Muscle of back (tissue), 11 donors: ENCODE data around the gene CEP104. TPM values are rescaled to one million over a fixed set of nuclear protein-coding genes. Genes with fewer than 3 reads are reported as not detected.

Source experiments
- DNase-seq, 3 donors: peaks; one replicate each; pipeline versions ENCODE4 v3.0.0 to v3.0.0-alpha.2; 2013
- polyA plus RNA-seq, 10 donors: library from polyadenylated mRNA; unstranded; fragments of 120-200 nt; gene quantifications; one replicate each; pipeline ENCODE4 v1.2.1, GENCODE V29; 2013; ENCODE audit not compliant: insufficient read length in 10 of 10

Gene CEP104
- polyA plus RNA-seq, 10 donors = 14.4 to 26.8 (median 21.0) TPM

DNA sequence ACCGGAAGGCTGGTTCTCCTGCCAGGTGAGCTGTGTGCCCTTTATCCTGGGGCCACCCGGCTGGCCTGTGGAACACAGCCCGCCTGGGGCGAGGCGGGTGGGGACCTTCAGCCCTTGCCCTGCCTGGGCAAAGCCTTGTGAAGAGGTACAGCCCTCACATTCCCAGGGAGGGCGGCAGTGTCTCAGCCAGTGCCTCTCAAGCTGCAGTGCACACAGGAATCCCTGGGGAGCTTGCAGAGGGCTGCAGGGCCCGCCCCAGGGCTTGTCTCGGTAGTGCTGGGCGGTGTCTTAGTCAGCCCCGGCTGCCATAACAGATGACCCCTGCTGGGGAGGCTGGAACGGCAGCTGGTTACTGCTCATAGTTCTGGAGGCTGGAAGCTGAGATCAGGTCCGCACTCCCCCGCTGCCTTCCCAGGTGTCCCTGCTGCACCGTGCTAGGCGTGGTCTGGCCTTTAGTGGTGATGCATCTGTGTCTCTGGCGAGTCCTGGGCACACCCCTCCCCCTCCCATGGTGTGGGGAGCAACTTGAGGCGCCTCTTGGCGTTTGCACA lies 12.8 kb upstream of the CEP104 start:
- no peak for DNase-seq

DNA sequence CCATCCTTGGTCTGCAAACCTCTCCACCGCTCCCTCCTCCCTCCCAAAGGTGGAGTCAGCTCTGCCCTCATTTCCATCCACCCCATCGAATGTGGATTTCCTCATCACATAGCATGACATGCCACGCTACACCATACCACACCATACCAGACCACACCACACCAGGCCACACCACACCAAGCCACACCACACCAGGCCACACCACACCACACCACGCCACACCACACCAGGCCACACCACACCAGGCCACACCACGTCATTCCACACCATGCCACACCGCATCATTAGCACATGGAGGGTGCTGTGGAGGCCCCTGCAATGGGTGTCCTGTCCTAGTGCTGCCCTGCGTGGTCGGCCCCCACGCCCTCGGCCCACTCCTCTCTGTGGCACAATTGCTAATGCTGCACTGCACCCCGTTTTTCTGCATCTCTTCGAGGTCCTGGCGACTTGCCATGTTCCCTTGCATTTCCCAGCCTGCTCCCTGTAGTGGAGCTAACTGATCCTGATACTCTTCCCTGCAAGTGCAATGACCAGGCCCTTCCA lies 11.5 kb upstream of the CEP104 start:
- no peak for DNase-seq

DNA sequence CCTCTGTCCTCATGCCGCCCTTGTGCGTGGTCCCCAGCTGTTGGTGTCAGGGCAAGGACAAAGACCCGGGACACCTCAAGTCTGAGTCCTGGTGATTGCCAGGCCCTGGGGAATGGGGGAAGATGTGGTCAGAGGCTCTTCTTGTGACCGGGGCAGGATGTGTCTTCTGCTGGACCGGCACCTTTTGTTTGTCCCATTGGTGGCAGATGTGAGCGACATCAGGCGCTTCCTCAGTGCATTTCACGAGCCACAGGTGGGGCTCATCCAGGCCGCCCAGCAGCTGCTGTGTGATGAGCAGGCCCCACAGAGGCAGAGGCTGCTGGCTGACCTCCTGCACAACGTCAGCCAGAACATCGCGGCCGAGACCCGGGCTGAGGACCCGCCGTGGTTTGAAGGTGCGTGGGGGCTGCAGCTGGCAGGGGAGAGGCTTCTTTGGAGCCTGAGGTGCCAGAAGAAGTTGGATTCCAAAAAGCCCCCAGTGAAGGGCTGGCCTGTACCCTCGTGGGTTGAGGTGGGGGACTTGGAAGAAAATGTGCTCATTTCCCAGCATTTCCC lies 8.7 kb upstream of the CEP104 start:
- DNase-seq = peak in 1 of 3 donors; percentile 20

DNA sequence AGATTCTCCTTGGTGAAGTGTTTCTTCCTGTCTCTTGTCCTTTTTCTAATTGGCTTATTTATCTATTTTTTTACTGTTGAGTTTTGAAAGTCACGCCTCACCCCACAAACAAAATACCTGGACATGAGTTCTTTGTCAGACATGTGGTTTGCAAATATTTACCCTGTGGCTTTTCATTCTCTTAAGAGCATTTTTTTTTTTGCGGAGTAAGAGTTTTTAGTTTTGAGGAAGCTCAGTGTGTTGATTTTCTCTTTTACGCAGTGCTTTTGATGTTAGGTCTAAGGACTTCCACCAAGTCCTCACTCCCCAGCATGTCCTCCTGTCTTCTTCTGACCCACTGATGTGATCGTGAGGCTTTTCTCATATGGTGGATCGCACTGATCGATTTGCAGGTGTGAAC lies 7.9 kb upstream of the CEP104 start:
- no peak for DNase-seq

DNA sequence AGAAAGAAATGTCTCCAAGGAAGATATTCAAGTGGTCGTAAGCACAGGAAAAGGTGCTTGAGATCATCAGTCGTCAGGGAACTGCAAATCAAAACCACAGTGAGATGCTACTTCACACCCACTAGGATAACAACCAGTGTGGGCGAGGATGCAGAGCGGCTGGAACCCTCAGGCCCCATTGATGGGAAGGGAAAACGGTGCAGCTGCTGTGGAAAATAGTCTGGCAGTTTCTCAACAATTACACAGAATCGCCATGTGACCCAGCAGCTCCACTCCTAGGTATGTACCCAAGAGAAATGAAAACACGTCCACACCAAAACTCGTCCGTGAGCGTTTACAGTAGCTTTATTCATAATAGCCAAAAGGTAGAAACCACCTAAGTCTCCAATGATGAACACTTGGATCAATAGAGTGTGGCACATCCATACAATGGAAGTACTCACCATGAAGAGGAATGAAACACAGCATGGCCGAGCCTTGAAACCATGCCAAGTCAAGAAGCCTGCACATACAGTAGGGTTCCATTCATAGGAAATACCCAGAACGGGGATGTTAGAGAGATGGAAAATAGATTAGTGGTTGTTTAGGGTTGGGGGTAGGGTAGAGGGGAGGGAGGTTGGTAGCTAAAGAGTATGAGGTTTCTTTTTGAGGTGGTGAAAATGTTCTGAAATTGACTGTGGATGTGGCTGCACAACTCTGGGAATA lies 6.4 kb upstream of the CEP104 start:
- peak; percentile 16 to 52 (median 28) for DNase-seq

DNA sequence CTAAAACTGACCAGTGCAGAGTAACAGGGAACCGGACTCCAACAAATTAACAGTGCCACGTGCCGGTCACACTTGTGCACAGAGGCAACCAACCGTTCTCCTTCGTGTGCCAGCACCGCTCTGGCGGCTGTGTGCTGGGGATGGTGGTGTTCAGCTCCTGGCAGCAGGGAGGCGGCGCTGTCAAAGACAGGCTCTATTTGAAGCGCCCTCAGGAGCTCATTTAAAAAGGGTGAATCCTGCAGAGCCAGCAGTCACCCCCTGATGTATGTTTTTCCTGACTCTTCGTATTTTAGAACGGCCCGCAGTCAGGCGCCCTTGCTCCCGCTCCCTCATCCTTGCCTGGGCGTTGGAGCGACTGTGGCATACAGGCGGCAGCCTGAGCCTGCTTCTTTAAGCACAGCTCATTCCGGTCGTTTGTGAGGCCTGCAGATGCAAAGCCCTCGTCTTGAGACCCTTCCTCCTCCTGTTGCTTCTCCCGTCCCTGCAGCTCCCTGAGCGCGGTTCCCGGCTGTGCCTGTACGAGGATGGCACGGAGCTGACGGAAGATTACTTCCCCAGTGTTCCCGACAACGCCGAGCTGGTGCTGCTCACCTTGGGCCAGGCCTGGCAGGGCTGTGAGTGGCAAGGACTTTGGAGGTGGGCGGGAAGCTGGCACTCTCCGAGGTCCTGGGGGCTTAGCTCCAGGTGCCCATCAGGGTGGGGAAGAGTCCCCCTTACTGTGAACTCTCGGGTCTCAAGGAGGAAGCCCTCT lies 1.4 kb upstream of the CEP104 start:
- DNase-seq = peak in 2 of 3 donors; percentile 7 to 45

DNA sequence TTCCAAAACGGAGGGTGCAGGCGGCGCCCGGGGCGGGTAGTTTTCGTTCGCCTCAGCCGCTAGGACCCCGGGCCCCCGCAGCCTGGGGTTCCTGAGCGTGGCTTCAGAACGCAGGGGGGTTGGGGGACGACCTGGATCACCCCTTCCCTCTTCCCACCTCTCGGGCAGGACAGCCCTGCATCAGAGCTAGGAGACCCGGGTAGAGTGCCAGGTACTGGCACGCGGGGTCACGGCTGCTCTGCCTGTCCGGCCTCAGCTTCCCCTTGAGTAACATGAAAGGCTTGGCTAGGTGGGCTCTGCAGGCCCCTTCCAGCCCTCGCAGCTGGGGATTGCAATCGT lies 749 bp upstream of the CEP104 start:
- no peak for DNase-seq

DNA sequence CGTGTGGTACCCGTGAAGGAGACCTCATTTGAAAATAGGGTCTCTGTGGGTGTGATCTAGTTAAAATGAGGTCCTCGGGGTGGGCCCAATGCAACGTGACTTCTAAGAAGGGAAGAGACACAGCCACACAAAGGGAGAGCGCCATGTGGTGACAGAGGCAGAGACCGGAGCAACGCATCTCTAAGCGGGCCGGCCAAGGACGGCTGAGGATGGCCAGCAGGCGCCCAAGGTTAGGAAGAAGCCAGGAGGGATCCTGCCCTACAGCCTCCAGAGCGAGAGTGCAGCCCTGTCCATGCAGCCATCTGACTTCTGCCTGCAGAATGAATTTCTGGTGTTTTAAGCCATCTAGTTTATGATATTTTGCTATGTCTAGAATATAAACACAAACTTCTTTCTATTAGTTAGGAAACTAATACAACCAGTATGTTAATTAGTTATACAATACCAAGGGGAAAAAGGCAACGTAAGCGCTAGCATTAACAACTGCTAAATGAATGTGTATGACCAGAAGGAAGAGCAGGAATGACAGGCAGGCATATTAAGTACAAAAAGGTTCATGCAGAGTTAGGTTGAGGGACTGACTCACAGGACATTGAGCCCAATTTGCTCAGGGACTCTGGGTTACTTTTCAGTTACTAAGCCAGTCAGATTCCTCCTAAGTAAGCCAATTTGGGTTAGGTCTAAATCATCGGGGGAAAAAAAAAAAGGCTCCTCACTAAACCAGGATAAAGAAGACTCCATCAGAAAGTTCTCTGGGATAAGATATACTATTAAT lies 4.1 kb downstream of the CEP104 start:
- no peak for DNase-seq

DNA sequence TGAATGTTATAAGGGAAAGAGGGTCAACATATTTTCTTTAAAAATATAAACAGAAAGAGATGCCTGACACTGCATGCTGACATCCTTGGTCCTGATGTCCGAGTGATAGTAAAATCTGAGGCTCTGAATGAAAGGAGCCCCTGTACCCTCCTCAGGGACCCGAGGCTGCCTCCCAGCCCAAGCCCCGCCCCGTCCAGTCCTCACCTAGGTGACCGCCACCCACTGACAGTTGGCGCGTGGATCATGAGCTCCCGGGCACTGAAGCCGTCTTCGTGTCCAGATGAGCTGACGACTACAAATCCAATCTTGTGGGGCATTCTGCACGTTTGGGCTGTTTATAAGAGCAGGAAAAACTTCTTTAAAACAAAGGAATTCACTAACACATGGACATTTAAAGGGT lies 4.9 kb downstream of the CEP104 start:
- DNase-seq = no peak

DNA sequence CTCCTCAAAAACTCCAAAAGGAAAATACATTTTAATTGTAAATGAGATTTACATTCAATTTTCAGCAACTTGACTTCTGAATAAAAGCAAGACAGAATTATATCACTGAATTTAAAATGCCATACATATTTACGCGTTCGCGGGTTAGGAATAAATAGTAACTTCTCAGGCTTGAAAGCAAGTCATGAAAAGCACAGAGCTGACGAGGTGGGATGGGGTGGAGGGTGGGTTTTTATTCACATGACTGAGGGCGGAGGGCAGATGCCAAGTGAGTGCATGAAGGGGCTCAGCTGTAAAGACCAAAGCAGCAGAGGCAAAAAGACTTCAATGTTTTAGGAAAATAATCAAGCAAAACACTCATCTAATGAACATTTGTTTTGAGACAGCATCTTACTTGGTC lies 5.7 kb downstream of the CEP104 start:
- no peak for DNase-seq

DNA sequence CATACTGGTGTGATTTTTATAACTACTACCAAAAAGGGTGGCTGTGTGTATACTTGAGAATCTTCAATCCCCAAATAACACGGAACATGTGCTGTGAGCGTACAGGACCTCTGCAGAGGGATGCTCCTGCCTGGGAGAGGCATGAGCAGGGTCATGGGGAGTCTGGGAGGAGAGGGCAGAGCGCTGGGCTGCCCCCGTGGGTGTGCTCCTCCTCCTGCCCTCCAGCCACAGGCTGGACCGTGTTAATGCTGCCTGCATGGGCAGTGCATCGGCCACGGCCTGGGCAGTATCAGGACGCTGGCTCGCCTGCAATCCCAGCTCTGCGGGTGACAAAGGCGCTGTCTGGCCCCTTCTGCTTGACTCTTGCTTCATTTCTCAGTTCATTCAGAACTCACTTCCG lies 6.2 kb downstream of the CEP104 start:
- DNase-seq = no peak

DNA sequence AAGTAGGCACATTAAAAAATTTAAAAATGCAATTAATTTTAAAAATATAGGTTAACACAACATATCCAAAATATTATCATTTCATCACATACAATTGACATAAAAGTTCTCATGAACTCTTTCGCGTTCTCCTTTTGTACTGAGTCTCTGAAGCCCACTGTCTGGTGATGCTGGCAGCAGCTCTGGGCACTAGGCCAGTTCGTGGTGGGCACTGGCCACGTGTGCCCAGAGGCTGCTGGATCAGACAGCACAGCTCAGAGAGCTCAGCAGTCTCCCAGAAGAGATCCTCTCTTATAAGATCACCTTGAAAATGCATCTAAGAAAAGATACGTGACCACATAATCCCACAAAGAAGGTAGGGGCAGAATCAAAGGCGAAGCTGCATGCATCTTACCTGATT lies 9.9 kb downstream of the CEP104 start:
- DNase-seq = no peak

DNA sequence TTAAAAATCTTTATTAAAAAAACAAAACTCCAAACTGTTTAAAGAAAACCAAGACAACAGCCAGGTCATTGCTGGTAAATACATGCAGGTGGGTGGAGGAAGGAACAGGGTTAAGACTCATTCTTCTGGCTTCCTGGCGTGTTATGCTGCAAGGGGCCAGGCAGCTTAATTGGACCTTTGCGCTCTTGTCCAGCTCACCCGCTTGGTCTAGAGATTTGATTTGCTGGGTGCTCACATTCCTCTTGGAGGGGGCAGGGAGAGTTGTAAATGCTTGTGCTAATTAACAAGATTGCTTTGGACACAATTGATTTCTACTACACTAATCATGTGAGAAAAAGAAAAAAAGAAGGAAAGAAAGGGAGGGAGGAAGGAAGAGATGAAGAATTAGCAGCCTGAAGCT lies 10.5 kb downstream of the CEP104 start:
- no peak for DNase-seq

DNA sequence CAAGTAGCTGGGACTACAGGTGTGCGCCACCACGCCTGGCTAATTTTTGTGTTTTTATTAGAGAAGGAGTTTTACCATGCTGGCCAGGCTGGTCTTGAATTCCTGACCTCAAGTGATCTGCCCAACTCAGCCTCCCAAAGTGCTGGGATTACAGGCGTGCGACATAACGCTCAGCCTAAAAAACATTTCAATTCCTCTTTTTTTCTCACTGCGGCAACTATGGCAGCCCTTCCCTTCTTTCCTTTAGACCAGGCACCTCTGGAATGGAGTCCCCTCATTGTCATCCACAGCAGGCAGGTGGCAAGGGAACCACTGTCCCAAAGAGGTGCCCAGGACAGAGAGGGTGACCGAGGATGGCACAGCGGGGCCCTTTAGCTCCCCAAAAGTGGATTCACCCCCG lies 14.1 kb downstream of the CEP104 start:
- DNase-seq = no peak

DNA sequence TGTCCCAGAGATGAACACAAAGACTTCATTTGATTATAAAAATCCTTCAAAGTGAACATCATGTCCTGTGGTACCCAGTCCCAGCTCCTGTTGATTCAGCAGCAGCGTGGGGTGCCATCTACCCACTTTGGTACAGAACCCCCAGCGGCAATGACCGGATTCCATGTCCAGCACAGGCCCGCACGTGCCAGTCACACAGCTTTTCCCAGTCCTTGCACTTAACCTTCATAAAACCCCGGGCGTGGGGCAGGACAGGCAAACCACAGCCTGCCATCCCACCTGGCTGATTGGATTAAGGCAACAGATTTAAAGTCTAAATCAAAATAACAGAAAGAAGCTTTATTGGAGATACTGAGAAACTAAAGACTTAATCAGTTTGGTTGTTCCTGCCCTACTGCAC lies 15.5 kb downstream of the CEP104 start:
- no peak for DNase-seq

DNA sequence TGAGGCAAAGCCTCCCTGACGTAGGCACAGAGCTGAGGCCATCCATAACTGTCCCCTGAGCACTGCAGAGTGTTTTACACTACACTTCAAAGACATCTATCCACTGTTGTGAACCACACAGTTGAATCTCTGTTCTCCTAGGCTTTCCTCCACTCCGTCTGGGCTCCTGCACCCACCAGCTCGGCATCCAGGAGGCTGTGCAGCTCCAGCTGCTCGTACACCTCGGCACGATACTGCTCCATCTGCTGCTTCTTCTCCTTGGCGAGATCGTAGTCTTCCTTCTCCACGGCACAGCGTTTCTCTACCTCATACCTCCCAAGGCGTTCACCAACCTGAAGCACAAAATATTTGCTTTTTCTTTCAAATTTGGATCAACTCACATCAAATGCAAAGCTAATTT lies 18.2 kb downstream of the CEP104 start:
- no peak for DNase-seq

DNA sequence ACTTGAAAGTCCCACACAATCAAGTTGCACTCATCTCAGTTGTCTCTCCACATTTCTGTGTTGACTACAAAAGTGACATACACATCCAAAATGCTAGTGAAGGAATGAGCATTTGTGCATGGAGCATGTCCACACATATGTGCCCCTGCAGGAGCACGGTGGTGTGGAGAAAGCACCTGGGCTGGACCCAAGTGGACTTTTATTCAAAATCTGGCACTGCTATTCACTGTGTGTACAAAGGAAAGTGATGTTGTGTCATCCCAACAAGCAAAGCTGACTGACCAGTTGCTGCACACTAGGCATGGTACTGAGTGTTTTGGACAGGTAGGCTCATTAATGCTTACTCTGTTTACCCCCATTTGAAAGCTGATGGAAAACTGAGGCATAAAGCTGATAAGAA lies 19.3 kb downstream of the CEP104 start:
- DNase-seq = no peak

DNA sequence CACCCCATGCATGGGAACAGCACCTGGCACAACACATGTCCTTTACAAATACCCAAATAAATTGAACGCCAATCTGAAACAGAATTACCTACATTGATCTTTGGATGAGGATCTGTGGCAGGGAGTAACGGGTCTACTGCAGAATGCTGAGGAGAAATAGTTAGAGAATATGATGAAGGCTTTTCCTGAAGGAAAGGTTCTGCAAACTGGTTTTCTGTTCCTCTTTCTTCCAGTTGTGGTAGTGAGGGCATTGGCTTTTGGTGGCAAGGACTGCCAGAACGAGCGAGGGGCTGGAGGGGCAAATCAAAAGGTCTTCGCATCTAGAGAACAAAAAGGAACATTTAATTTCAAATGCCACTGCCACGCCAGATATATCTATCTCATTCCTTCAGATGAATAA lies 19.8 kb downstream of the CEP104 start:
- no peak for DNase-seq

DNA sequence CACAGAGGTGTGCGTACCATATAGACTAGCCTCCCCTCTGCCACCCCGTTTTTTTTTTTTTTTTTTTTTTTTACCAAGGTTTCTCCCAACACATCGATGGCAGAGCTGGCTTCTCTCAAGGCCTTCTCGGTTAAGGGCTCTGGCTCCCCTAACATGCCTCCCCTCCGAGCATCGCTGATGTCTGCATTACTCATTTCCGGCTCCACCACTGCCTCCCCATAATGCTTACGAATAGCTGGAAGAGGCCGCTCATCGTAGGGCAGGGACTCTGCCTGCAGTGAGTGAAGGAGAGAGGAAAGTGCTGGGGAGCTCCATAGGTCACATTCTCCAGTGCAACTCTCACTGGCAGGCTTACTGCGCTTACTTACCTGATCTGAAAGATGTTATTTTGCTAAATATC lies 20.6 kb downstream of the CEP104 start:
- no peak for DNase-seq

DNA sequence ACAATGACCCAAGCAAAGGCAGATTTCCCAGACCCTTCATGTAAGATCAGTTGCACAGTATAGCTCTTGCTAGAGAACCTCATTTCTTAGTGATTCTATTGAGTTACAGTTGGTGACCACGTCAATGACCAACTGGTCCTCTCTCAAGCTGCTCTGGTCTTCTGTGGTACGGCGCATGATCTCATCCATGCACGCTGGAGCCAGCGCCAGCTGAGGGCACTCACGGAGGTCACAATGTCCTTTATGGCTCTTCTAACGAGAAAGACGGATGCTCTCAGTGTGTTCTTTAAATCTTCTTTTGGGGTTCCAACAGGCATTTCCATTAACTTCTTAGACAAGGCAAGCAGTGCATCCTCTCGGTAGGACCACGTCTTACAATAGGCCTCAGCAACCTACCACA lies 22.3 kb downstream of the CEP104 start:
- DNase-seq = no peak

DNA sequence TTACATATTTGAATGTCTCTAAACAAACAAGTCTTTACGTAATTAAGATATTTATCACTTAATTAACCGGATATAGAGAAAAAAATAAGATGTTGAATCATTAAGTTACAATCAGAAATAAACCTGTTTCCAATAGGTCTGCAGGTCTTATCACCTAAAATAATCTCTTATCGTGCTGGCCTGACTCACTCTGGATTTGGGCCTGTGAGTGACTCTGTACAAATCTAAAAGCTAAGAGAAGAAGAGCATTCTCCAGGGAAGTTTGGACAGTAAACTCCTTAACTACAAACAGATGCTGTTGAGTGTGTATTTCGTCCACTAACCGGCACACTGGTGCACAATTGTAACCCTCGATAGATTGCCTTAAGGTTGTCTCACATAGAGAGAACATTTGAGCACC lies 25.3 kb downstream of the CEP104 start:
- DNase-seq = no peak

DNA sequence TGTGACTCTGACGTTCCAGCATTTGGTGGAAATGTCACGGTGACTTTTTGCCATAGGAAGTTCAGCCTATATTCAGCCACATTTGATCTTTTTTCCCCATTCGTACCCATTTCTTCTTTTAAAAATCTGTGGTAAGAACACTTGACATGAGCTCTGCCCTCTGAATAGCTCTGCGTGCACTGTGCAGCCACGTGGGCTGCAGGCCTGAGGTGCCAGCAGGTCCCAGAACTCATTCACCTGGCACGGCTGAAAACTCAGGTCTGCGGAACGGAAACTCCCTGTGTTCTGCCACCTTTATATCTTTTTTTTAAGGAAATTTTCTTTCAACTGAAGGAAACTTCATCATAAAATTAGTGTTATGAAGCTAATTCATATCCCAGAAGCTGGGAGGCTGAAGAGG lies 28.6 kb downstream of the CEP104 start:
- DNase-seq = no peak
